ENCODE measurements around the gene PLXNA4. TPM values are rescaled to one million over a fixed set of nuclear protein-coding genes. Genes with fewer than 3 reads are reported as not detected.

PLXNA4 gene
- total RNA-seq, 1 experiment from 2014 or later: 0.10 TPM

DNA sequence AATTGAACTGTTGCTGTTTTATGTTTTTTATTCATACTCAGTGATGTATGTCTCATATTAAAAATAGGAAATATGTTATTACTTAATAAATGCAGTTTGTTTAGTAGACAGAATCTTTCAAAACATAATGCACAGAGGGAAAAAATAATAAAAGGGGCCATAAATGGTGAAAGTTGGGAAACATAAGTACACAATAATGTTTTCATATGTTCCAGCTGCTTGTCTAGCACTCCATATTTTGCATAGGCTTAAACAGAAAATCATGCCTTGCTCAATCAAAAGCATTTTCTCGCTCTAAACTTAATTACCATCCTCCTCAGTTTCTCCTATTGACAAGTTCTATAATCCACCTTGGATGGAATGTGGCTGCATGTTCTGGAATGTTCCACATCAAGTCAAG is 333.2 kb downstream of the PLXNA4 start:
- Histone ChIP-seq H3K4me1 (ENCODE audit: control insufficient read depth, insufficient read depth, low read length) (no peaks in the 10 kb centered on the region), H3K27ac (ENCODE audit: low read length) (no peak overlapping the region), H3K9me3 (ENCODE audit: control insufficient read depth, insufficient read depth, low read depth, low read length) (no peaks in the 10 kb centered on the region), H3K27me3 (ENCODE audit: control insufficient read depth, insufficient read depth, low read length) (peaks cover 7% of the 10 kb centered on the region), H3K36me3 (ENCODE audit: control insufficient read depth, insufficient read depth, low read length) (no peaks in the 10 kb centered on the region), H3K4me3 (ENCODE audit: low read depth in 2 of 2, low read length in 2 of 2) (no peak overlapping the region)
- in situ Hi-C loops (cut with HindIII; ENCODE audit: low pct_unique_long_range_greater_than_20kb, low sequenced_read_pairs): no loop called here
- POLR2A ChIA-PET: no interaction called here
- no peak for ATAC-seq
- TF ChIP-seq POLR2AphosphoS5 (IDR thresholded peaks at IDR 0.05; ENCODE audit: low read depth, low read length) (no peak), SIN3A (IDR thresholded peaks at IDR 0.05; ENCODE audit: borderline replicate concordance, insufficient read depth, low read depth, low read length) (no peak), TCF7L2 (IDR thresholded peaks at IDR 0.05; ENCODE audit: low read depth, low read length) (no peak), REST (IDR thresholded peaks at IDR 0.05; ENCODE audit: insufficient read depth in 1 of 2, low read depth in 2 of 2, low read length in 1 of 2) (no peak)
- TF ChIP-seq, protein P1, sequence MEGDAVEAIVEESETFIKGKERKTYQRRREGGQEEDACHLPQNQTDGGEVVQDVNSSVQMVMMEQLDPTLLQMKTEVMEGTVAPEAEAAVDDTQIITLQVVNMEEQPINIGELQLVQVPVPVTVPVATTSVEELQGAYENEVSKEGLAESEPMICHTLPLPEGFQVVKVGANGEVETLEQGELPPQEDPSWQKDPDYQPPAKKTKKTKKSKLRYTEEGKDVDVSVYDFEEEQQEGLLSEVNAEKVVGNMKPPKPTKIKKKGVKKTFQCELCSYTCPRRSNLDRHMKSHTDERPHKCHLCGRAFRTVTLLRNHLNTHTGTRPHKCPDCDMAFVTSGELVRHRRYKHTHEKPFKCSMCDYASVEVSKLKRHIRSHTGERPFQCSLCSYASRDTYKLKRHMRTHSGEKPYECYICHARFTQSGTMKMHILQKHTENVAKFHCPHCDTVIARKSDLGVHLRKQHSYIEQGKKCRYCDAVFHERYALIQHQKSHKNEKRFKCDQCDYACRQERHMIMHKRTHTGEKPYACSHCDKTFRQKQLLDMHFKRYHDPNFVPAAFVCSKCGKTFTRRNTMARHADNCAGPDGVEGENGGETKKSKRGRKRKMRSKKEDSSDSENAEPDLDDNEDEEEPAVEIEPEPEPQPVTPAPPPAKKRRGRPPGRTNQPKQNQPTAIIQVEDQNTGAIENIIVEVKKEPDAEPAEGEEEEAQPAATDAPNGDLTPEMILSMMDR (IDR thresholded peaks at IDR 0.05): no peak
- CTCF ChIA-PET: no interaction called here
- no TSS peak for BruUV-seq (replicated peaks)
- no peak for DNase-seq (ENCODE audit: low read depth, low spot score)
- intact Hi-C loops (cut with micrococcal nuclease; ENCODE audit: unreplicated experiment): no loop called here

GRCh38 chr7:132242192-132242812 is 334.0 kb downstream of the PLXNA4 start:
- TF ChIP-seq POLR2AphosphoS5 (IDR thresholded peaks at IDR 0.05; ENCODE audit: low read depth, low read length) (no peak), REST (IDR thresholded peaks at IDR 0.05; ENCODE audit: insufficient read depth in 1 of 2, low read depth in 2 of 2, low read length in 1 of 2) (no peak), TCF7L2 (IDR thresholded peaks at IDR 0.05; ENCODE audit: low read depth, low read length) (no peak), SIN3A (IDR thresholded peaks at IDR 0.05; ENCODE audit: borderline replicate concordance, insufficient read depth, low read depth, low read length) (no peak)
- TF ChIP-seq, protein P1 (IDR thresholded peaks at IDR 0.05): no peak
- DNase-seq (ENCODE audit: low read depth, low spot score) (no peak), ATAC-seq (no peak)
- Histone ChIP-seq H3K36me3 (ENCODE audit: control insufficient read depth, insufficient read depth, low read length) (no peaks in the 10 kb centered on the region), H3K27ac (ENCODE audit: low read length) (no peak overlapping the region), H3K4me3 (ENCODE audit: low read depth in 2 of 2, low read length in 2 of 2) (no peak overlapping the region), H3K27me3 (ENCODE audit: control insufficient read depth, insufficient read depth, low read length) (peaks cover 9% of the 10 kb centered on the region), H3K9me3 (ENCODE audit: control insufficient read depth, insufficient read depth, low read depth, low read length) (no peaks in the 10 kb centered on the region), H3K4me1 (ENCODE audit: control insufficient read depth, insufficient read depth, low read length) (no peaks in the 10 kb centered on the region)
- ChIA-PET CTCF (no interaction called here), POLR2A (no interaction called here)
- in situ Hi-C loops (cut with HindIII; ENCODE audit: low pct_unique_long_range_greater_than_20kb, low sequenced_read_pairs): no loop called here
- intact Hi-C loops (cut with micrococcal nuclease; ENCODE audit: unreplicated experiment): no loop called here
- no TSS peak for BruUV-seq (replicated peaks)

Data from Panc1 (cell line).